Measurements from ENCODE around the gene KCNMA1. TPM values are rescaled to one million over a fixed set of nuclear protein-coding genes. Genes with fewer than 3 reads are reported as not detected.

KCNMA1 gene
- total RNA-seq, 1 experiment from 2014 or later = 20.7 TPM

- H3K36me3 Mint-ChIP-seq (ENCODE audit: insufficient read depth, unreplicated experiment) = peaks cover 7% of the 10 kb centered on the region
- CTCF ChIA-PET = no interaction called here
- no peak overlapping the region for H3K4me3 Mint-ChIP-seq (ENCODE audit: unreplicated experiment)
- no peaks in the 10 kb centered on the region for H3K36me3 ChIP-seq (ENCODE audit: control insufficient read depth, insufficient read depth, low read length)
- H3K27ac Mint-ChIP-seq (ENCODE audit: unreplicated experiment) = no peak overlapping the region
- POLR2A ChIA-PET = no interaction called here
- peaks cover 12% of the 10 kb centered on the region for H3K4me1 ChIP-seq
- no peak overlapping the region for H3K4me3 ChIP-seq (ENCODE audit: low read depth, low read length)
- no peaks in the 10 kb centered on the region for H3K27me3 ChIP-seq (replicated peaks; ENCODE audit: control insufficient read depth, insufficient read depth, low read length)
- intact Hi-C loops (cut with micrococcal nuclease; ENCODE audit: unreplicated experiment) = no loop called here
- TF ChIP-seq, protein P1, sequence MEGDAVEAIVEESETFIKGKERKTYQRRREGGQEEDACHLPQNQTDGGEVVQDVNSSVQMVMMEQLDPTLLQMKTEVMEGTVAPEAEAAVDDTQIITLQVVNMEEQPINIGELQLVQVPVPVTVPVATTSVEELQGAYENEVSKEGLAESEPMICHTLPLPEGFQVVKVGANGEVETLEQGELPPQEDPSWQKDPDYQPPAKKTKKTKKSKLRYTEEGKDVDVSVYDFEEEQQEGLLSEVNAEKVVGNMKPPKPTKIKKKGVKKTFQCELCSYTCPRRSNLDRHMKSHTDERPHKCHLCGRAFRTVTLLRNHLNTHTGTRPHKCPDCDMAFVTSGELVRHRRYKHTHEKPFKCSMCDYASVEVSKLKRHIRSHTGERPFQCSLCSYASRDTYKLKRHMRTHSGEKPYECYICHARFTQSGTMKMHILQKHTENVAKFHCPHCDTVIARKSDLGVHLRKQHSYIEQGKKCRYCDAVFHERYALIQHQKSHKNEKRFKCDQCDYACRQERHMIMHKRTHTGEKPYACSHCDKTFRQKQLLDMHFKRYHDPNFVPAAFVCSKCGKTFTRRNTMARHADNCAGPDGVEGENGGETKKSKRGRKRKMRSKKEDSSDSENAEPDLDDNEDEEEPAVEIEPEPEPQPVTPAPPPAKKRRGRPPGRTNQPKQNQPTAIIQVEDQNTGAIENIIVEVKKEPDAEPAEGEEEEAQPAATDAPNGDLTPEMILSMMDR (IDR thresholded peaks at IDR 0.05; ENCODE audit: insufficient read depth in 1 of 2, low read depth in 1 of 2, low read length in 1 of 2, severe bottlenecking in 1 of 2, unreplicated experiment in 1 of 2) = no peak
- H3K27me3 Mint-ChIP-seq (ENCODE audit: insufficient read depth, unreplicated experiment) = no peaks in the 10 kb centered on the region
- no peaks in the 10 kb centered on the region for H3K9me3 ChIP-seq
- no TSS peak for BruUV-seq (replicated peaks)
- H3K4me1 Mint-ChIP-seq (ENCODE audit: low read depth, unreplicated experiment) = peaks cover 8% of the 10 kb centered on the region
- H3K9me3 Mint-ChIP-seq (ENCODE audit: unreplicated experiment) = no peaks in the 10 kb centered on the region
- no peak for DNase-seq
Observed at GRCh38 chr10:77552252-77552651, 85.4 kb downstream of the KCNMA1 start.

DNA sequence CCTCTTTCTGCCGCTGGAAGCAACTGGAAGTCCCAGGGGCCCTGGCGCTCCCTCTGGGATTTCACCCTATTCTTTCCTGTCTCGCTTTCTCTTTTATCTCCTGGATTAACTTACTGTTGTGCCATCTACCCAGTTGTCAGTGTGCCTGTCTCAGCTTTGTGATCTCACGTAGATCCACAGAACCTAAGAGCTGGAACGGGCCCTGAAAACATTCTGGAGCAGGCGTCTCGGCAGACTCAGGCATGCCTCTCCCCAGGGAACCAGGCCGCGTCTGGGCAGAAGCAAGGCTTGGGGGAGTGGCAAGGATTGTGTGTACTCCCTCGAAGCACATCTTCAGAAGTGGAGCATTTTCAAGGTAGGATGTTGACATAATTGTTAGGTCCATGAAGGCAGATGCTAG is 87.2 kb downstream of the KCNMA1 start:
- H3K4me3 Mint-ChIP-seq (ENCODE audit: unreplicated experiment) = no peak overlapping the region
- intact Hi-C loops (cut with micrococcal nuclease; ENCODE audit: unreplicated experiment) = no loop called here
- POLR2A ChIA-PET = no interaction called here
- no peaks in the 10 kb centered on the region for H3K9me3 Mint-ChIP-seq (ENCODE audit: unreplicated experiment)
- peaks cover 5% of the 10 kb centered on the region for H3K36me3 Mint-ChIP-seq (ENCODE audit: insufficient read depth, unreplicated experiment)
- CTCF ChIA-PET = no interaction called here
- no peaks in the 10 kb centered on the region for H3K36me3 ChIP-seq (ENCODE audit: control insufficient read depth, insufficient read depth, low read length)
- no peak overlapping the region for H3K4me3 ChIP-seq (ENCODE audit: low read depth, low read length)
- peaks cover 8% of the 10 kb centered on the region for H3K4me1 Mint-ChIP-seq (ENCODE audit: low read depth, unreplicated experiment)
- no peak for DNase-seq
- no peaks in the 10 kb centered on the region for H3K27me3 Mint-ChIP-seq (ENCODE audit: insufficient read depth, unreplicated experiment)
- H3K27me3 ChIP-seq (replicated peaks; ENCODE audit: control insufficient read depth, insufficient read depth, low read length) = no peaks in the 10 kb centered on the region
- no peak overlapping the region for H3K27ac Mint-ChIP-seq (ENCODE audit: unreplicated experiment)
- no peaks in the 10 kb centered on the region for H3K9me3 ChIP-seq
- TF ChIP-seq, protein P1 (IDR thresholded peaks at IDR 0.05; ENCODE audit: insufficient read depth in 1 of 2, low read depth in 1 of 2, low read length in 1 of 2, severe bottlenecking in 1 of 2, unreplicated experiment in 1 of 2) = no peak
- peaks cover 8% of the 10 kb centered on the region for H3K4me1 ChIP-seq
- no TSS peak for BruUV-seq (replicated peaks)

DNA sequence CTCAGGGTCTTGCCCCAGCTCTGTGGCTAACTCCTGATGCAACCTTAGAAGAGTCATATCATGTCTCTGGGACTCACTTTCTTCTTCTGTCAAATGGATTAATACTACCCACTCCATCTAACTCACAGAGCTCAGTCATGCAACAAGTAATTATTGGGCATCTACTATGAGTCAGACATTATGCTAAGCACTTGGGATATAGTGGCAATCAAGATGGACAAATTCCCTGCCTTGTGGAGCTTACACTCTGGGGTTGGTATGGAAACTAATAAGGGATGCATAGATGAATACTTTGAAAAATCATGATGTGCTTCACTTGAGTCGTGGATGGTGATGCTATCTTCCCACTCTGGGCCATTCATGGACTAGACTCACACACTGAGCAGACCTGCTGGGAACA is 88.9 kb downstream of the KCNMA1 start:
- Mint-ChIP-seq H3K4me3 (ENCODE audit: unreplicated experiment) (no peak overlapping the region), H3K27me3 (ENCODE audit: insufficient read depth, unreplicated experiment) (no peaks in the 10 kb centered on the region), H3K9me3 (ENCODE audit: unreplicated experiment) (peaks cover 4% of the 10 kb centered on the region), H3K4me1 (ENCODE audit: low read depth, unreplicated experiment) (no peaks in the 10 kb centered on the region), H3K27ac (ENCODE audit: unreplicated experiment) (no peak overlapping the region), H3K36me3 (ENCODE audit: insufficient read depth, unreplicated experiment) (peaks cover 5% of the 10 kb centered on the region)
- no peaks in the 10 kb centered on the region for H3K27me3 ChIP-seq (replicated peaks; ENCODE audit: control insufficient read depth, insufficient read depth, low read length)
- TF ChIP-seq, protein P1 (IDR thresholded peaks at IDR 0.05; ENCODE audit: insufficient read depth in 1 of 2, low read depth in 1 of 2, low read length in 1 of 2, severe bottlenecking in 1 of 2, unreplicated experiment in 1 of 2) = no peak
- 0 out of 2 replicates have a peak, but pooled peaks cover 4% of the 10 kb centered on the region for H3K9me3 ChIP-seq
- H3K4me1 ChIP-seq = no peaks in the 10 kb centered on the region
- ChIA-PET POLR2A (no interaction called here), CTCF (no interaction called here)
- no TSS peak for BruUV-seq (replicated peaks)
- H3K4me3 ChIP-seq (ENCODE audit: low read depth, low read length) = no peak overlapping the region
- no peak for DNase-seq
- intact Hi-C loops (cut with micrococcal nuclease; ENCODE audit: unreplicated experiment) = no loop called here
- no peaks in the 10 kb centered on the region for H3K36me3 ChIP-seq (ENCODE audit: control insufficient read depth, insufficient read depth, low read length)
